SK-N-SH (cell line): Measurements from ENCODE around the gene TMEM150A. TPM values are rescaled to one million over a fixed set of nuclear protein-coding genes. Genes with fewer than 3 reads are reported as not detected.
"Not testable (repeated sequence)": the region's sequence is repeated elsewhere in the genome, so short reads cannot be mapped to it uniquely, and the experiment has no call there.

Experiments
- CTCF ChIA-PET: fragments of 300-600, 350-600 bp; formaldehyde crosslinking; extraction: SDS; loops from one replicate; lab custom pipeline; 2021; lab: Yijun Ruan, JAX
- POLR2A ChIA-PET: fragments of 350-600 bp; sonication (Branson Sonifier 250); formaldehyde crosslinking; extraction: SDS; loops from one replicate; lab custom pipeline; 2020; ENCODE audit warnings: antibody characterized with exemption, inconsistent platforms; lab: Yijun Ruan, JAX
- DNase-seq: peaks from one replicate; pipeline ENCODE4 v3.0.0; 2012
- H2AFZ ChIP-seq: fragments of 200-600 bp; sonication (generic); 2 replicates; pipeline ENCODE4 v1.8.1; 2016; ENCODE audit warnings: antibody characterized with exemption, mild to moderate bottlenecking, low read depth
- H3F3A ChIP-seq: fragments of 200-600 bp; sonication (generic); replicated peaks from 2 replicates; pipeline ENCODE3; 2016; ENCODE audit warnings: antibody characterized with exemption, mild to moderate bottlenecking; ENCODE audit not compliant: insufficient read depth
- H3K27ac ChIP-seq, 2 experiments: fragments of 200-500 bp in 1 of 2; fragments of 200-600 bp in 1 of 2; sonication (Bioruptor generic) in 1 of 2; sonication (generic), shearing (Covaris generic) in 1 of 2; 2 replicates each; pipeline versions ENCODE4 v1.5.1 to v1.6.1; 2014 to 2016; ENCODE audit warnings: low read depth in 2 of 2, inconsistent platforms in 1 of 2, low read length in 1 of 2, mild to moderate bottlenecking in 1 of 2, mixed read lengths in 1 of 2
- H3K27me3 ChIP-seq: fragments of 200-600 bp; sonication (generic), shearing (Covaris generic); 2 replicates; pipeline ENCODE4 v1.6.1; 2016; ENCODE audit warnings: mixed run types; ENCODE audit not compliant: insufficient read depth
- H3K36me3 ChIP-seq, 2 experiments: fragments of 200-500 bp in 1 of 2; fragments of 200-600 bp in 1 of 2; sonication (Bioruptor generic) in 1 of 2; sonication (generic) in 1 of 2; replicated peaks in 1 of 2; 2 replicates each; pipeline versions ENCODE3 to v1.5.1; 2014 to 2016; ENCODE audit warnings: low read length in 1 of 2, mild to moderate bottlenecking in 1 of 2; ENCODE audit not compliant: insufficient read depth in 2 of 2, control insufficient read depth in 1 of 2
- H3K4me1 ChIP-seq, 2 experiments: fragments of 200-500 bp in 1 of 2; fragments of 200-600 bp in 1 of 2; sonication (Bioruptor generic) in 1 of 2; sonication (generic), shearing (Covaris generic) in 1 of 2; 2 replicates each; pipeline versions ENCODE4 v1.5.1 to v1.6.1; 2014 to 2016; ENCODE audit warnings: low read depth in 1 of 2, low read length in 1 of 2, mixed run types in 1 of 2; ENCODE audit not compliant: insufficient read depth in 2 of 2, control insufficient read depth in 1 of 2
- H3K4me2 ChIP-seq: fragments of 200-600 bp; sonication (generic), shearing (Covaris generic); 2 replicates; pipeline ENCODE4 v1.6.1; 2017; ENCODE audit warnings: mixed run types
- H3K4me3 ChIP-seq, 2 experiments: fragments of 200-500 bp in 1 of 2; fragments of 200-600 bp in 1 of 2; sonication (Bioruptor generic) in 1 of 2; sonication (generic), shearing (Covaris generic) in 1 of 2; 2 replicates each; pipeline versions ENCODE4 v1.5.1 to v1.8.1; 2014 to 2016; ENCODE audit warnings: low read depth in 2 of 2, inconsistent platforms in 1 of 2, low read length in 1 of 2, mild to moderate bottlenecking in 1 of 2, mixed read lengths in 1 of 2, moderate library complexity in 1 of 2
- H3K79me2 ChIP-seq: fragments of 200-600 bp; sonication (generic); 2 replicates; pipeline ENCODE4 v1.8.1; 2017; ENCODE audit warnings: mild to moderate bottlenecking; ENCODE audit not compliant: insufficient read depth
- H3K9ac ChIP-seq: fragments of 200-600 bp; sonication (generic); 2 replicates; pipeline ENCODE4 v1.6.1; 2017; ENCODE audit warnings: mixed run types
- H3K9me2 ChIP-seq: fragments of 200-600 bp; sonication (generic); 2 replicates; pipeline ENCODE4 v1.6.1; 2017; ENCODE audit warnings: mixed run types
- H3K9me3 ChIP-seq: fragments of 200-600 bp; sonication (generic); 2 replicates; pipeline ENCODE4 v1.6.1; 2017; ENCODE audit warnings: mixed run types, mild to moderate bottlenecking, moderate library complexity
- H4K20me1 ChIP-seq: fragments of 200-600 bp; sonication (generic); 2 replicates; pipeline ENCODE4 v1.6.1; 2017; ENCODE audit warnings: mild to moderate bottlenecking, mixed run types; ENCODE audit not compliant: insufficient read depth
- EP300 ChIP-seq, 2 experiments: IDR thresholded peaks; 2 replicates each; pipeline versions ENCODE4 v1.4.0 to v1.6.1; 2012; ENCODE audit warnings: borderline replicate concordance in 1 of 2, low read depth in 1 of 2, low read length in 1 of 2
- EZH2phosphoT487 ChIP-seq: fragments of 200-600 bp; sonication (generic); IDR thresholded peaks from 2 replicates; pipeline ENCODE4 v1.6.1; 2017; ENCODE audit warnings: low read depth, mixed run types, mild to moderate bottlenecking, antibody characterized with exemption, moderate library complexity, borderline replicate concordance
- GABPA ChIP-seq: IDR thresholded peaks from 2 replicates; pipeline ENCODE4 v1.4.0; 2012; ENCODE audit warnings: low read depth, mild to moderate bottlenecking
- GATA2 ChIP-seq: sonication (generic); formaldehyde crosslinking; IDR thresholded peaks from 2 replicates; pipeline ENCODE4 v1.5.0; 2020; ENCODE audit warnings: mild to moderate bottlenecking, missing genetic modification reagents
- JUND ChIP-seq: IDR thresholded peaks from 2 replicates; pipeline ENCODE4 v1.4.0; 2012
- NFIC ChIP-seq: IDR thresholded peaks from 2 replicates; pipeline ENCODE4 v1.4.0; 2012; ENCODE audit warnings: borderline replicate concordance
- SIN3A ChIP-seq: IDR thresholded peaks from 2 replicates; pipeline ENCODE4 v1.6.1; 2012; ENCODE audit warnings: low read depth, mild to moderate bottlenecking, low read length, moderate library complexity, borderline replicate concordance
- SMC3 ChIP-seq: IDR thresholded peaks from 2 replicates; pipeline ENCODE4 v1.6.1; 2012; ENCODE audit warnings: low read depth, low read length, improper control_type of control experiment
- TCF12 ChIP-seq: IDR thresholded peaks from 2 replicates; pipeline ENCODE4 v1.4.0; 2012
- YY1 ChIP-seq: IDR thresholded peaks from 2 replicates; pipeline ENCODE4 v1.4.0; 2012; ENCODE audit warnings: low read depth, mild to moderate bottlenecking
- WGBS: methylation state at CpG from one replicate; pipeline ENCODE4 v1.1.6; 2017; ENCODE audit warnings: low lambda C conversion rate; 5-methylcytosine and 5-hydroxymethylcytosine counted together
- polyA plus RNA-seq, 3 experiments: library from polyadenylated mRNA; depleted of rRNA; stranded (reverse); fragments of >200 nt; gene quantifications; 2 replicates each; pipeline ENCODE4 v1.2.3, GENCODE V29; 2012
- TF ChIP-seq, protein P1 (sequence below): IDR thresholded peaks from 2 replicates; pipeline ENCODE4 v1.4.0; 2012; ENCODE audit warnings: low read depth, borderline replicate concordance
- TF ChIP-seq, protein P2 (sequence below): fragments of 150-350 bp; IDR thresholded peaks from 2 replicates; pipeline ENCODE4 v1.6.1; 2017; ENCODE audit warnings: antibody characterized with exemption, low read length, low read depth, borderline replicate concordance
- TF ChIP-seq, protein P3 (sequence below): fragments of 200-600 bp; sonication (generic); IDR thresholded peaks from 2 replicates; pipeline ENCODE4 v1.6.1; 2017; ENCODE audit warnings: antibody characterized with exemption, mild to moderate bottlenecking, moderate library complexity

Gene TMEM150A
- polyA plus RNA-seq, 1 of the 3 experiments (the other 2 are of a cell fraction) = 20.2 TPM

DNA sequence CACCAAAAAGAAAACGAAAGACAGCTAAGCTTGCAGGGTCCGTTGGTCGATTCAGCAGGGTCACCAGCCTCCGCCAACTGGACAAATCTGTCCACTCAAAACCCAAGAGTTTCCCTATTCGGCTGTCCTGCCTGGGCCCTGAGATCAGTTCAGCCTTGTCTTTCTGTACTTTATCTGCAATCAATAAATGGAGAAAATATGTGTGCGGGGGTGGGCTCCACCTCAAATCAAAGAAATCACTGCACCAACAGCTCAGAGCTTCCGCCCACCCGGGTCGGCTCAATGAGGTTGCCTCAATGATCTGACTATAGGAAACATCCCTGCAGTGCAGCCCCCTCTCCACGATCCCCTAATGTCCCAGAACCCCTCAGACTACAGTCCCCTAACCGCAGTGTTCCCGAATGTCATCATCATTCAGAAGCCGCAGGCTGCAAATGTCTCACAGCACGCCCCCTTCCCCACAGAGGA is 41.7 kb downstream of the TMEM150A start:
- Histone ChIP-seq H3K27ac (peak overlapping the region in 1 of 2 experiments; percentile 40; a peak in 3 of 4 replicates), H3K4me1 (no peaks in the 10 kb centered on the region; a peak in 2 of 4 replicates), H3K27me3 (no peaks in the 10 kb centered on the region), H3F3A (peaks cover 4% of the 10 kb centered on the region), H3K9ac (peak overlapping the region; percentile 86), H3K9me3 (no peaks in the 10 kb centered on the region), H3K36me3 (peaks cover 6 to 21% of the 10 kb centered on the region in 2 experiments), H3K79me2 (peaks cover 42% of the 10 kb centered on the region), H3K9me2 (no peaks in the 10 kb centered on the region), H2AFZ (peak overlapping the region; percentile 100), H3K4me2 (peak overlapping the region; percentile 80), H4K20me1 (no peaks in the 10 kb centered on the region), H3K4me3 (peak overlapping the region; percentile 65 to 97)
- ChIA-PET CTCF (interaction anchor here (0.7 to 16.6 kb wide), 7 partner anchors 9 to 261 kb away, joined by 3 to 364 read pairs (median 5); partner anchors contain the start of genes MAT2A and SH2D6), POLR2A (interaction anchor here (1.0 to 2.3 kb wide), 9 partner anchors 9 to 142 kb away, joined by 4 to 19 read pairs (median 5); partner anchors contain the start of genes C2orf68, MAT2A and SH2D6)
- WGBS = 8% methylated on average over 14 of the region's 14 CpGs
- TF ChIP-seq JUND (no peak), YY1 (no peak), TCF12 (no peak), SIN3A (no peak), NFIC (no peak), EP300 (IDR thresholded peaks at IDR 0.05; ENCODE audit: borderline replicate concordance in 1 of 2, low read depth in 1 of 2, low read length in 1 of 2) (no peak), GATA2 (CRISPR knock-in tag) (no peak), SMC3 (no peak), EZH2phosphoT487 (no peak), GABPA (no peak)
- TF ChIP-seq, protein P1, sequence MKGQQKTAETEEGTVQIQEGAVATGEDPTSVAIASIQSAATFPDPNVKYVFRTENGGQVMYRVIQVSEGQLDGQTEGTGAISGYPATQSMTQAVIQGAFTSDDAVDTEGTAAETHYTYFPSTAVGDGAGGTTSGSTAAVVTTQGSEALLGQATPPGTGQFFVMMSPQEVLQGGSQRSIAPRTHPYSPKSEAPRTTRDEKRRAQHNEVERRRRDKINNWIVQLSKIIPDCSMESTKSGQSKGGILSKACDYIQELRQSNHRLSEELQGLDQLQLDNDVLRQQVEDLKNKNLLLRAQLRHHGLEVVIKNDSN = no peak
- TF ChIP-seq, protein P2, sequence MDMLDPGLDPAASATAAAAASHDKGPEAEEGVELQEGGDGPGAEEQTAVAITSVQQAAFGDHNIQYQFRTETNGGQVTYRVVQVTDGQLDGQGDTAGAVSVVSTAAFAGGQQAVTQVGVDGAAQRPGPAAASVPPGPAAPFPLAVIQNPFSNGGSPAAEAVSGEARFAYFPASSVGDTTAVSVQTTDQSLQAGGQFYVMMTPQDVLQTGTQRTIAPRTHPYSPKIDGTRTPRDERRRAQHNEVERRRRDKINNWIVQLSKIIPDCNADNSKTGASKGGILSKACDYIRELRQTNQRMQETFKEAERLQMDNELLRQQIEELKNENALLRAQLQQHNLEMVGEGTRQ = no peak
- TF ChIP-seq, protein P3, sequence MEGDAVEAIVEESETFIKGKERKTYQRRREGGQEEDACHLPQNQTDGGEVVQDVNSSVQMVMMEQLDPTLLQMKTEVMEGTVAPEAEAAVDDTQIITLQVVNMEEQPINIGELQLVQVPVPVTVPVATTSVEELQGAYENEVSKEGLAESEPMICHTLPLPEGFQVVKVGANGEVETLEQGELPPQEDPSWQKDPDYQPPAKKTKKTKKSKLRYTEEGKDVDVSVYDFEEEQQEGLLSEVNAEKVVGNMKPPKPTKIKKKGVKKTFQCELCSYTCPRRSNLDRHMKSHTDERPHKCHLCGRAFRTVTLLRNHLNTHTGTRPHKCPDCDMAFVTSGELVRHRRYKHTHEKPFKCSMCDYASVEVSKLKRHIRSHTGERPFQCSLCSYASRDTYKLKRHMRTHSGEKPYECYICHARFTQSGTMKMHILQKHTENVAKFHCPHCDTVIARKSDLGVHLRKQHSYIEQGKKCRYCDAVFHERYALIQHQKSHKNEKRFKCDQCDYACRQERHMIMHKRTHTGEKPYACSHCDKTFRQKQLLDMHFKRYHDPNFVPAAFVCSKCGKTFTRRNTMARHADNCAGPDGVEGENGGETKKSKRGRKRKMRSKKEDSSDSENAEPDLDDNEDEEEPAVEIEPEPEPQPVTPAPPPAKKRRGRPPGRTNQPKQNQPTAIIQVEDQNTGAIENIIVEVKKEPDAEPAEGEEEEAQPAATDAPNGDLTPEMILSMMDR = no peak
- no peak for DNase-seq

DNA sequence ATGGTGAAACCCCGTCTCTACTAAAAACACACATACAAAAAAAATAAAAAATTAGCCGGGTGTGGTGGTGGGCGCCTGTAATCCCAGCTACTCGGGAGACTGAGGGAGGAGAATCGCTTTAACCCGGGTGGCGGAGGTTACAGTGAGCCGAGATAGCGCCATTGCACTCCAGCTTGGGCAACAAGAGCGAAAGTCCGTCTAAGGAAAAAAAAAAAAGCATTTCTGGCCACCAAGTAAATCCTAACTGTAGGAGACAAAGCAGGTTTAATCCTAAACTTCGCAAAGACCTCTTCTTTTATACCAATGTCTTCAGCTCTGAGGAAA is 42.1 kb downstream of the TMEM150A start:
- H3K27ac ChIP-seq, H3F3A ChIP-seq, H3K27me3 ChIP-seq, H3K4me1 ChIP-seq, DNase-seq, H3K9me3 ChIP-seq, H3K9me2 ChIP-seq, H4K20me1 ChIP-seq: not testable (repeated sequence)
- POLR2A ChIA-PET = interaction anchor here (1.0 to 2.3 kb wide), 7 partner anchors 8 to 142 kb away, joined by 4 to 19 read pairs (median 5); partner anchors contain the start of genes C2orf68, MAT2A and SH2D6
- peak overlapping the region; percentile 100; the same call in 1 of the 2 replicates for H2AFZ ChIP-seq
- H3K9ac ChIP-seq = peak overlapping the region; percentile 86
- peaks cover 6 to 25% of the 10 kb centered on the region in 2 experiments for H3K36me3 ChIP-seq
- H3K79me2 ChIP-seq = peaks cover 42% of the 10 kb centered on the region
- CTCF ChIA-PET = interaction anchor here (0.7 to 16.6 kb wide), 7 partner anchors 8 to 260 kb away, joined by 3 to 364 read pairs (median 5); partner anchors contain the start of genes MAT2A and SH2D6
- WGBS = 66% methylated on average over 12 of the region's 12 CpGs
- H3K4me2 ChIP-seq = peak overlapping the region; percentile 80
- peak overlapping the region; percentile 65 to 97 for H3K4me3 ChIP-seq
